ENCODE data around the gene CMTM6.
"Not testable (repeated sequence)": the region's sequence is repeated elsewhere in the genome, so short reads cannot be mapped to it uniquely, and the experiment has no call there.

CMTM6 gene

DNA sequence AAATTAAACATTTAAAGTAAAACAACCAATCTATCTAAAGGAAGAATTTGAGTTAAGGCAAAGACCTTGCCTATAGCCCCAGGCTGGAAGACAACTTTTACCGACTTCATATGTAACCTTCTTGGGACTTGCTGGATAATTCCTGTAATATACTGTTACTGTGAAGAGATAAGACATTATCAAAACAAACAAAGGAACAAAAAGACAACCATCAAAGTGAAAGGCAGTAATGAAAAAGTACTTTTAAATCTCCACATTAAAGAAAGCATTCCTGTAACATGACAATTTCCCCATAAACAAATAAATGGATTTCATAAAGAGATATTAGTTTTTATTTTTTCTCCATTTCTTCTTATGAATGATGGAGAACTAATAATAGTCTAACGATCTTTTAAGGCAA, 2.4 kb downstream of the CMTM6 start:
- no peak for DNase-seq (ENCODE audit: low read depth in 4 of 4, low spot score in 1 of 4)

DNA sequence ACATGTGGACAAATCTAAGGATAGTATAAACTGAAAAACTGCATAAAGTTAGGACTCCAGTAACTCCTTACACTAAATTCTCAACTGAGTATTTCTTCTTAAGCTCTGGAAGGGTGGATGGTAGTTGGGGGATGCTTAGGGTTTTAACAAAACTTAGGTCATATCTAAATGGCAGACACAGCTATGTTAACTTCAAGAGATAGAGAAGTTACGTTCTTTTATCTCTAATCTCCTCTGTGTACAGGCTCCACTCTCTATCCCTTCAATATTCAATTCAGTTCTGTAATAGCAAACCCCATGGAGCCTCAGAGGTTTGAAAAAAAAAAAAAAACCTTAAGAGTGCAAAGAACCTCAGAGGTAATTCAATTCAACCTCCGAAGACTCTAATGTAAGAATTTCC, 3.1 kb downstream of the CMTM6 start:
- DNase-seq (ENCODE audit: low read depth in 4 of 4, low spot score in 1 of 4), result no peak

DNA sequence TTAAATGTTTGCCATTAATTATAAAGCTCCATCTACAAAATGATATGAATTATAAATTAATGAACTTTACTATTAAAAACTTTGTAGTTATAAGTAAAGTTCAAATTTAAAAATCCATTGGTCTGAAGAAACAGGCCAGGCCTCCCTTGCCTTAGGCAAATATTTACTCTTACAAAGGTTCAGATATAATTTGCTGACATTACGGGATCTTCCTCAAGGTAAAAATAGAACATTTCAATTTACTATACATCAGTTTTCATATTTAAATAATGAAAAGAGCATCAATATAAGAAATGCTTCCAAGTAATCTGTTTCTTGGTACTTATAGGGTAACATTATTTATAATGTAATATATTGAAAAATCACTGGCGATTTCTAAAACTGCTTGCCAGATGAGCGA, 3.7 kb downstream of the CMTM6 start:
- DNase-seq (ENCODE audit: low read depth in 4 of 4, low spot score in 1 of 4), result no peak

DNA sequence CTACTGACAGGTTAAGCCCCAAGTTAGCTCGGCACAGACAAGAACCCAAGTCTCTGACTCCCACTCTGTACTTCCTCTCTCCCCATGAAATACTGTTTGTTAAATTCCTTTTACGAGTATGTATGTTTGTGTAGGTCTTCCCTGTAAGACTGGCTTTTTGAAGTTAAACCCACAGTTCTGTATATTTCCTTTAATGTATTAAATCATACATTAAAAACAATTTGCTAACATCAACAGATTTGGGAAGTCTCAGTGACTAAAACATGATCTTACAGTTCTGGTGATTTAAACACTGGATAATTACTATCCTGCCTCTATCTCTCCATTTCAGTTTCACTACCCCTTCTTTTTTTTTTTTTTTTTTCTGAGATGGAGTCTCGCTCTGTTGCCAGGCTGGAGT, 4.4 kb downstream of the CMTM6 start:
- DNase-seq (ENCODE audit: low read depth in 4 of 4, low spot score in 1 of 4), result no peak

DNA sequence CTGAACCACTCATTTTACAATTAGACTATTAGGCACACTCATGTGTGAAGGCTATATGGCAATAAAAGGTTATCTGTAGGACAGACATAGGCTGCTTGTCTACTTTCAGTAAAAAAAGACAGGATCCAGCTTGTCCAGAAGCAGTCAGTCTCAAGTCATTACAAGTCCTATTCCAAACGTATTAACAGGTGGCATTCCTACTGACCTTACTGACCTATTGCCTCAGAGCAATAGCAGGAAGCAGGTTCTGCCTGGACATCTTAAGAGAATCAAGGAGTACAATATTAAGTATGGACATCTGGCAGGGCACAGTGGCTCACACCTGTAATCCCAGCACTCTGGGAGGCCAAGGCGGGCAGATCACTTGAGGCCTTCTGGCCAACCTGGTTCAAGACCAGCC, 7.0 kb downstream of the CMTM6 start:
- no peak for DNase-seq (ENCODE audit: low read depth in 4 of 4, low spot score in 1 of 4)

DNA sequence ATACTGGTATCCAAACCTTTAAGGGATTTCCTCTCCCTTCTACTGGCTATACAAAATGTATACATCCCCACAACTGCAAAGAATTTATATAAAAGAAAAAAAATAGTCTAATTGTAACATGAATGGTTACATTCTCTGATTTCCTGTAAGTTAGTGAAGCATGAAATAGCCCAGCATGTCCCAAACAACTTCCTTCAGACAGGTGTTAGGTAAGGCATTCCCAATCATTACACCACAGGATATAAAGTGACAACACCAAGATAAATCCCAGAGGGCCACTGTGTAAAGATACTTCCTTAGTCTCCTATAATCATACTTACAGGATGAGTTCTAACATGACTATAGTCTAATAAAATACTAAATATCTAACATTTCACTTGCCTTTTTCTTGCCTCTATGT, 7.6 kb downstream of the CMTM6 start:
- DNase-seq (ENCODE audit: low read depth in 4 of 4, low spot score in 1 of 4), result no peak

DNA sequence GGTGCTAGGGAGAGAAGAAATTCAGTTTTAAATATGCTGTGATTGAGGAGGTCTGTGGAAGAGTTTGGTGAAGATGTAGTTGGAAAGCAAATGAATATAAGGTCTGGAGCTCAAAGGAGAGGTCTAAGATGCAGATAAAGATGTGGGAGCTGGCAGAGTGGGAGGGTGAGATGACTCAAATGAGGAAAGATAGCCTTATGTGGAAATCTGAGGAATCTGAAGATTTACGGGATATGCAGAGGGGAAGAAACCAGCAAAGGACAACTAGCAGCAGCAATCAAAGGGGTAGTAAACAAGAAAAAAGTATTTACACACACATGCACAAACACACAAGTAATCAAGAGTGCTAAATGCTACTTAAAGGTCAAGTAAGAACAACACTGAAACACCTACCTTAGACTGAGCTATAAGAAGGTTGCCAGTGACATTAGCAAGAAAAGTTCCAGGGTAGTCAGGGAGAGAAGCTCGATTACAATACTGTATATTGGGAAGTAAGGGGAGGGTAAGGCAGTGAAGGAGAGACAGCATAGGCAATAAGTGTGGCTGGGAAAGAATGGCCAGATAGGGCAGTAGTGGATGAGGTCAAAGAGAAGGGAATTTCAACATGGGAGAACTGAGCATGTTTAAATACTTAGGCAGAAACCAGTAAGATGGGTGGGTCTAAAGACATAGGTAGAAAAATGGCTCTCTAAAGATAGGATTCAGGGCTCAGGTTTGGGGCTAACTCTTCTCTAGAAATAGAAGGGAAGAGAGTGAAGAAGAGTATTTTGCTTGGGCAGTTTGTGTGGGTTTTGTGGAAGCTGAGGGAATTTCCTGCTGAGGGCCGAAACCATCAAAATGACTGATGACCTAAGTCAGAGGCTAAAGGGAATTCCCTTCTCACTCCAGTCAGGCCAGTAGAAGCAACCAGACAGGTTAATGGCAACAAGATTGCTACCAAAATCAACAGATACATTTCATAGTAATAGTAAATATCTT, 8.9 kb downstream of the CMTM6 start:
- no peak for DNase-seq (ENCODE audit: low read depth in 4 of 4, low spot score in 1 of 4)

DNA sequence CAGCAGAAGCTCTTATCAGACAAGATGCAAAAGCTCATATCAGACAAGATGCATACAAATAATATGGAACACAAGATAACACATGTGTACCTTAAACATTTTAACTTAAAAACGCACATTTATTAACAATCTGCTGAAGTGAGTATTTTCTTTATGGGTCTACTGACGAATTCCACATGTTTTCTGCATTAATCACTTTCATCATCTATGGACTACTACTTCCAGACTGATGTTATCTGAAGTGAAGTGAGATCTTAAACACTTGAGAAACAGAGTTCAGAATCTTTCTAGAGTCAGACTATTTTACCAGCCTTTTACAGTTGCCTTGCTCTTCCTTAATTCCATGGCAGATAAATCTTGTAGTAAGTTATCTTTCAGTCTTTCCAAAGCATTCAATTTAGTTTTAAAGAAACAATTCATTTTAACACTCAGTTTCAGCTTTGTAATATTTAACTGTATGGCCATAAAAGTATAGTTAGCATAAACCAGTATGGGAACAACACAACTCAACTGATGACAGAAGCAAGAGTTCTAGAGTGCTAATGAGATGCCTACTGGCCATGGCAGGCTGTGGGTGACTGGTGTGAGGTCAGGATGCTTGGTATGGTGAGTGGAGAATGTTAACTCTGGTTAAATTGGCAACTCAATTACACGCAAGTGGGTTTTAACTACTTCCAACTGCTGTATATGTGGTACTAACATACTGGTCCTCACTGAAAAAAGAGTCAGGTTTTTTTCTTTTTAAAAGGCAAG, 9.8 kb downstream of the CMTM6 start:
- DNase-seq (ENCODE audit: low read depth in 4 of 4, low spot score in 1 of 4), result no peak

DNA sequence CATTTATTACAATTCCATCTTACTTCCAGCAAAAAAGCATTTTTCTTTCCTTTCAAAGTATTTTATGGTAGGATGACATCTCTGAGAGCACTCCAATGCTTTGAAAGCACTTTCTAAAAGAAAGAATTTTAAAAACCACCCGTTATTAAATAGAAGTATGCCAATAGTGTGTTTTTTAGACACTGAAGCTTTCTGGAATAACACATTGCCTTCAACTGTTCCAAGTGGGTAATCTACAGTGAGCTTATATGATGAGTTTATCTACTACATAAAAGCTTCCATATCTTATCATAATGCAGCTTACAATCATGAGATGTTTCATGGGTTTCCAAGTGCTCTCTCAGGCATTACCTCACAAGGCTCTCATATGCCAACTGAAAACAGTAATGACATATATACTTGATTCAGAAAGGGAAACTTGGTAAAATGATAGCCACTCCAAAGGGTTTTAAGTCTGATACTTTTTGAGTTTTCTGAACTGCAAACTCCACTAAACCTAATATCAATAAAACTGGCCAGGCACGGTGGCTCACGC, 14.1 kb downstream of the CMTM6 start:
- DNase-seq (ENCODE audit: low read depth in 4 of 4, low spot score in 1 of 4), result no peak

DNA sequence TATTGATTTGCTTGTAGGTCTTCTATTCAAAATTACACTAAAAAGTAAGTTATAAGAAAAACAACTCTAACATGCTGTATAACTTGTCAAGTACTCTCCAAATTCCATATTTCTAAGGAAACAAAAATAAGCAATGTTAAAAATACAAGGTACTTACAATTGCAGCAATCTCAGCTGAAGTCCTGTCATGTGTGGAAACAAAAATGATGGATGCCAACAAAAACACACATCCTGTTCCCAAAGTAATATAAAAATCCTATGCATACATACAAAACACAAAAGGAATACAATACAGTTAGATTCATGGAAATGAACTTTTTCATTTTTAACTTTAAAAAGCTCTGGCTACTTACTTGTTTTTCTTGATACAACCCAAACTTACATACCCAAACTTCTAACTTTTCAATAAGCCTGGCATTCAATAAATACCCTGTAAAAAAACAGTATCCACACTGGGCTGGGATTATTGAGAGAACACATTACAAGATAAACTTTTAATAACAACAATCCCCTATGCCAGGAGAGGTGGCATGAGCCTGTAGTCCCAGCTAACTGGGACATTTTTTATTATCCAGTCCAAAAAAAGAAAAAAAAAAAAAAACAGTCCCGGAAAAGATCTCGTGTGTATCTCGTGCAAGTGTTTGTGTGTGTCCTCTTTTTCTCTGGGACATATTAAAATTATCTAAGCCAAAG, 14.7 kb downstream of the CMTM6 start:
- DNase-seq (ENCODE audit: low read depth in 4 of 4, low spot score in 1 of 4), result no peak

DNA sequence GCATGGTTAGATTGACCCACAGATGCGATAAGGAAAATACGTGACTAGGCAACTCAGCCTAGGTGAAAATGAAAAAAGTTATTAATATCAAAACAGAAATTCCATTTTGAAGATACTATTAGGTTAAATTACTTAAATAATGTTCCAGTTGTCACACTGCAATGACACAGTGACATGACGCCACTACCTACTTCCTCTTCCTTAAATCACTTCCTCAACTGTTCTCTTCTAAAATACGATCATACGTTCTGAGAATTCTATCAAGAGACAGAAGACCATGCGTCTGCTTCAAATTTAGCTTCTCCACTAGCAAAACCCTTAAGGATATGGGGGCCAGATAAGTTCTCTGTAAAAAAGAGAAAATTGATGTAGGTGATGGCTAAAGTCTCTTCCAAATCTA, 18.2 kb downstream of the CMTM6 start:
- DNase-seq (ENCODE audit: low read depth in 4 of 4, low spot score in 1 of 4), result no peak

DNA sequence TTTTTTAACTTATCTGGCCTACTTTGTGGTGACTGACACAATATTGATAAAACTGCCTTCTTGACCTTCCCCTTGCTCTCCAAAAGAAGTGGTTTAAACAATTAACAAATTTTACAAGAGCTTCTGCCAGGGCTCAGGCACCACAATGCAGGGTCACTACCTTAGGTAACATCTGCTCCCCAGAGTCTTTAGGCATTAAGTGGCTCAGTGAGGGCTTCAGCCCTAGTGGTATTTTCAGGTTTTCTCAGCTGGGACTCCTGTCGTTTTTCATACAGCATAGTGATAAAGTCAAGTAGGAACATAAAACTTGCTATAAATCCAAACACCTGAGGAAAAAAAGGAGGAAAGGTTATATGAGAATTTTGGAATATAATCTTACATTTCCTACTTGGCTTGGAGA, 18.9 kb downstream of the CMTM6 start:
- DNase-seq (ENCODE audit: low read depth in 4 of 4, low spot score in 1 of 4), result no peak

DNA sequence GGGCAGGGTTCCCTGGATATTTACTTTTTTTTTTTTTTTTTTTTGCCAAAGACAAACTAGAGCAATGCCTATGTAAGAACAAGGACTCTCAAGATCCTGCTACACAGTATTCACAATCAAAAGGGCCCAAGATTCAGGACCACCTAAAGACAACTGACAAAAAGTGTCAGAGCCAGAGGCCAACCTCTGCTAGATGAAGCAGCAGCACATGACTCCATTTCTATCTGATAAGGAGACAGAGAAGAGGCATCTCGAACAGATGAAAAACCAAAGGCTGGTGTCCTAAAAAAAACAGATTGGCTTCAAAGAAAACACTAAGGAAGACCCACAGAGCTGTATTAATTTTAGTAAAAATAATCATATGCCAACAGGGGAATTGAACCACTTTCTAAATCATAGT, 20.0 kb downstream of the CMTM6 start:
- no peak for DNase-seq (ENCODE audit: low read depth in 4 of 4, low spot score in 1 of 4)

DNA sequence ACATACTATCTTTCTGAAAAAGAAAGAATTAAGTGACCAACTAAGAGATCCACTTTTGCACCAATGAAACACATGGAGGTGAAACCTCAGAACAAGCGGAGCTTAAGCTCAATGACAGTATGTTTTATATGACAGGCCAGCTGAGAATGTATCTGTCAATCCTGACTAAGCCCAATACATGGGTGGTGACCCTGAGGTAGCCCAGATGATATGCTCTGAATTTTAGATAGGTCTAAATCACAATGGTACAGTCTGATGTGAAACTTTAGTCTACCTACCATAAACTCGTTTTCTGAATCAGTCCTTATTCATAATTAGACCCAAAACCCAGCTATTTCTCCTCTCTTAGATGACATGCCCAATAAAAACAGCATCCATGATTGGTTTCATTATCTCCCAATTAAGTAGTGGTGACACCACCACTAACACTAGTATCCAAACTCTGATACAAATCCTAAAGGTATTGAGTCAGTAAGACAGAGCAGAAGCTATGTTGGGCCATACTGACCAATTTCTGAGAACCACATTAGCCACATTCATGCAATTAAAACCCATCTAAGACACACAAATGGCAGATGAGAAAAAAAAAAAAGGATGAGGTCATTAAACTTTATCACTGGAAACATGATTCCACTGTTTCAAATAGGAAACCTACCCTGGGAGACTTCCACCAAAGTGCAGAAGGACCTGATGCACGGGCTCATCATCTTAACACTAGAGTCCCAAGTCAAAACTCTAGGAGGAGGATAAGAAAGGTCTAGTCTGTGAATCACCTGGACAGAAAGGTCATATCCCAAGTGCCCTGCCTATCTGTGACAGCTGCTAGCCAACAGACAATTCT, 20.6 kb downstream of the CMTM6 start:
- no peak for DNase-seq (ENCODE audit: low read depth in 4 of 4, low spot score in 1 of 4)

DNA sequence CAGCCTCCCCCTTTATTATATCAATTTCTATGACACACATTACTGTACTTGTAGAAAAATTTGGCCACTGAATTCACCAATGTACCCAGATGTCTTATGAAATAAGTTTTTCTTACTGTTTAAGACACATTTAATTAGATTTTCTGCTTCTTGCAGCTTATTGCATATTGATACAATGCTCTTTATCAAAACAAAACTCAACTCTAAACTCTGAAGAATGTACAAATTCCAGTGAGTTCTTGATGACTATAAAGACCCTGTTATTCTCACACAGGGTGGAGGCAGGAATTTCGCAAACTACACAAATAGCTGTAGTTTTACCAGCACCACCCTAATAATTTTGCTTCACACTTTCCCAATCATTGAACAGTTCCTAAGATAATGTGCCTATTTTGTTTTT, 22.0 kb downstream of the CMTM6 start:
- DNase-seq (ENCODE audit: low read depth in 4 of 4, low spot score in 1 of 4), result no peak

DNA sequence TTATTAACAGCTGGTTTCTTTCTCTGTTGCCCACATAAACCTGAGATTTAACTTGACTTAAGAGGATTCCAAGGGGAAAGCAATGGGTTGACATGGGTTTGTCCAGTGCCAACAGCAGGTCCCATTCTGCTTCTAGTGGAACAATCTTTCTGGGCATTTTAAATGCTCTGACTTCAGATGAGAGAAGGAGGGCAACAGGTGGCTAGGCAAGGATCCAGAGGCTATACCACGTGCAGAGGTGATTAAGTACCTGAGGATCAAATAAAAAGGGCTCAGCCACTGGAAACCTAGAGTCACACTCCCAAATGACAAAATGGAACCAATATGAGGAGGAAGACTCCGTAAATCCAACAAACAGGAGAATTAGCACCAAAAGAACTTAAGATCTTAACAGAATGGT, 28.5 kb downstream of the CMTM6 start:
- DNase-seq (ENCODE audit: low read depth in 4 of 4, low spot score in 1 of 4), result no peak

DNA sequence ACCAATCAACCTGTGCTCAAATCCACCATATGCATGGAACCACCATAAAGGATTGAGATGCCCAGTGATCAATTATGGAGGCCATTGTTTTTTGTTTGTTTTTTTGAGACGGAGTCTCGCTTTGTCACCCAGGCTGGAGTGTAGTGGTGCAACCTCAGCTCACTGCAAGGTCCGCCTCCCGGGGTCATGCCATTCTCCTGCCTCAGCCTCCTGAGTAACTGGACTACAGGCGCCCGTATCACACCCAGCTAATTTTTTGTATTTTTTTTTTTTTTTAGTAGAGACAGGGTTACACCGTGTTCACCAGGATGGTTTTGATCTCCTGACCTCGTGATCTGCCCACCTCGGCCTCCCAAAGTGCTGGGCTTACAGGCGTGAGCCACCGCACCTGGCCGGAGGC, 30.5 kb downstream of the CMTM6 start:
- DNase-seq (ENCODE audit: low read depth in 4 of 4, low spot score in 1 of 4), result not testable (repeated sequence)

DNA sequence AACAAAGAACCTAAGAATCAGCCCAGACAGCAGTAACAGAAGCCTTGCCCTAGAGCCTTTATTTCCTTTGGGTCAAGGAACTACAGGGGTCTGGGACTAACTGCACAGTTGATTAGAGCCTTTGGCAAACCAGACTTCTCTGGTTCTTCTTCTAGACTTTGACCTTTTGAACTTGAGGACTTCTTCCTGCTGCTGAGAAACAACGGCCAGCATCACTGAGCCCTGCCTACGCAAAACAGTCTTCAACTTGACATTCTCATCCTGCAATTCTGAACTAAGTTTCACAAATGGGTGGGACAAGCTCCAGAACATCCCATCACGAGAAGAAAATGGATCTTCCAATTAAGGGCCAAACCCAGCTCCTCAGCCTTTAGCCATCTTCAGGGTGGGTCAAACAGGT, 31.4 kb downstream of the CMTM6 start:
- DNase-seq (ENCODE audit: low read depth in 4 of 4, low spot score in 1 of 4), result no peak

DNA sequence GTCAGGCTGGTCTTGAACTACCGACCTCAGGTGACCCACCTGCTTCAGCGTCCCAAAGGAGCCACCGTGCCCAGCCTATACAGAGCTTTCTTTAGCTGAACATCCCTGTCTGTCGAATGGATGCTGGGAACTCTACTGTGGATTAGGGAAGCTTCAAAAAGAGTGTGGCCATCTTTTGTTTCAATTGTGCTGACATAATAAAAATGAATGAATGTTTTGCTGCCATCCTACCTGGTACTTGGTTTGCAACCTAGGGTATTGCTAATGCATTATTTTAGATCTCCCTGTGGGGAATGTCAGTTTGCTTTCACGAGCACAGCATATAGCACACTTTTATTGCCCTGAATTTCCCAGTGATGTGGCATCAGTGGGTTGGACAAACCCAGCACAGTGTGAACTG, 32.3 kb downstream of the CMTM6 start:
- no peak for DNase-seq (ENCODE audit: low read depth in 4 of 4, low spot score in 1 of 4)

DNA sequence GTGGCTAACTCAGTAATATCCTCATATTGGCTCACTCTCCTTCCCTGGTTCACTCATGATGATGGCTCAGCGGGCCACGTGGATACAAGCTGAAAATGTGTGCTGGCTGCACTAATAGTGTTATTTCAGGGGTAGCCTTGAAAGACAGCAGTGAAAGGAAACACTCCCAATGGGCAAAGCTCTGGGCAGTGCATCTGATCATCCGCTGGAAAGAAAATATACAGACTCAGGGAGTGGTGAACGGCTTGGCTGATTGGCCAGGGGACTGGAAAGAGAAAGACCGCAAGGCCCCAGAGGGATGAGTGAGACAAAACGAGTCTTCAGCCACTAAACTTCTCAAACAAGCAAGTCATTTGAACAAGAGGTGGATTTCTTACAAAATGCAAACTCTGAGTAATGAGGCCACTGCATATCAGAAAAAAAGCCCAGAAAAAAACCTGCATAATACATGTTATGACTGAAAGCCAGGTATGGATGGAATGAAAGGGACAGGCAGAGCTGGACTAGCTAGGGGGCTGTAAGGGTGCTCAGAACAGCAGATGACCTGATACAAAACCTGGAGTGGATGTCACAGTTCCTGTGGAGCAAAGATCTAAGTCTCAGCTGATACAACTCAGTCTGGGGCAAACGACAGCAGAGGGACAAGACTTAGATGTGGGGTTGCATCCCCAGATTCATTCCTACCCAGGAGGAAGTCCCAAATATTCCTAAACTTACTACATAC, 33.3 kb downstream of the CMTM6 start:
- no peak for DNase-seq (ENCODE audit: low read depth in 4 of 4, low spot score in 1 of 4)

Data from stimulated activated CD4-positive, alpha-beta T cell treated with anti-CD3 and anti-CD28 coated beads, Interleukin-1b, Interleukin-23, amount 100 ng/mL, for 24 hours (primary cell).